K562 (cell line): ENCODE measurements around the gene NPM1. TPM values are rescaled to one million over a fixed set of nuclear protein-coding genes. Genes with fewer than 3 reads are reported as not detected.
A peak's percentile ranks its signal among the peaks of the same experiment; 100 is the strongest.

ENCODE experiments used
- BHLHE40 ChIP-seq: IDR thresholded peaks from 2 replicates; pipeline ENCODE4 v1.6.1; 2011; ENCODE audit warnings: low read length, improper control_type of control experiment
- FOXK1 ChIP-seq: sonication (generic); formaldehyde crosslinking; IDR thresholded peaks from 2 replicates; pipeline ENCODE4 v1.8.0; 2022; ENCODE audit warnings: missing genetic modification reagents, mild to moderate bottlenecking, borderline replicate concordance
- GABPB1 ChIP-seq: sonication (generic); formaldehyde crosslinking; IDR thresholded peaks from 2 replicates; pipeline ENCODE4 v1.8.0; 2022; ENCODE audit warnings: mild to moderate bottlenecking, missing genetic modification reagents
- IRF2 ChIP-seq: sonication (generic); formaldehyde crosslinking; IDR thresholded peaks from 2 replicates; pipeline ENCODE4 v1.8.1; 2022; ENCODE audit warnings: mild to moderate bottlenecking, missing genetic modification reagents
- KDM1A ChIP-seq, 2 experiments: fragments of 450-650 bp; IDR thresholded peaks; 2 replicates each; pipeline ENCODE4 v1.6.1; 2016; ENCODE audit warnings: mild to moderate bottlenecking in 2 of 2
- MTA3 ChIP-seq: fragments of 450-650 bp; formaldehyde crosslinking; IDR thresholded peaks from 2 replicates; pipeline ENCODE4 v1.6.1; 2017; ENCODE audit warnings: mild to moderate bottlenecking, borderline replicate concordance
- PATZ1 ChIP-seq: fragments of 250-450 bp; sonication (Bioruptor Pico); IDR thresholded peaks from 2 replicates; pipeline ENCODE4 v1.5.0; 2020; ENCODE audit warnings: mild to moderate bottlenecking, borderline replicate concordance
- RCOR1 ChIP-seq, 2 experiments: IDR thresholded peaks; 2 replicates each; pipeline ENCODE4 v1.6.1; 2012; ENCODE audit warnings: low read depth in 2 of 2, low read length in 2 of 2, borderline replicate concordance in 1 of 2, improper control_type of control experiment in 1 of 2
- SOX6 ChIP-seq: fragments of 450-650 bp; IDR thresholded peaks from 2 replicates; pipeline ENCODE4 v1.6.1; 2014; ENCODE audit warnings: mild to moderate bottlenecking
- TFE3 ChIP-seq: fragments of 450-650 bp; formaldehyde crosslinking; IDR thresholded peaks from 2 replicates; pipeline ENCODE4 v1.4.0; 2020; ENCODE audit warnings: mild to moderate bottlenecking, mixed read lengths
- THAP12 ChIP-seq: fragments of 250-450 bp; sonication (Bioruptor Pico); IDR thresholded peaks from 2 replicates; pipeline ENCODE4 v1.9.0; 2021; ENCODE audit warnings: mild to moderate bottlenecking, inconsistent platforms
- ZNF57 ChIP-seq: fragments of 450-650 bp; formaldehyde crosslinking; IDR thresholded peaks from 2 replicates; pipeline ENCODE4 v1.4.0; 2020; ENCODE audit warnings: mild to moderate bottlenecking, moderate library complexity
- polyA plus RNA-seq, 8 experiments: library from polyadenylated mRNA; depleted of rRNA in 4 of 8; stranded (reverse) in 5 of 8; unstranded in 3 of 8; fragments of >200 nt; fragmentation: Nextera tagmentation in 2 of 8; fragmentation: Illumina TruSeq in 1 of 8; extraction: Ambion mirVana in 2 of 8; extraction: Trizol in 1 of 8; gene quantifications; 2 replicates each; pipeline versions ENCODE4 v1.2.1 to v1.2.3, GENCODE V29; 2011 to 2014; ENCODE audit warnings: inconsistent platforms in 1 of 8, missing spikeins in 1 of 8
- total RNA-seq, 7 experiments: library from RNA; depleted of rRNA in 6 of 7; stranded (reverse); fragments of >200 nt in 6 of 7; fragmentation: Illumina TruSeq in 2 of 7; extraction: Trizol in 2 of 7; gene quantifications; 2 replicates each; pipeline versions ENCODE4 v1.2.1 to v1.2.3, GENCODE V29; 2011 to 2021; ENCODE audit warnings: low replicate concordance in 1 of 7
- TF ChIP-seq, protein P1 (sequence below): IDR thresholded peaks from 2 replicates; pipeline ENCODE4 v1.6.1; 2016; ENCODE audit warnings: missing genetic modification characterization, missing compliant biosample characterization

NPM1 gene
- total and polyA plus RNA-seq, 9 of the 15 experiments (the other 6 are each of a cell fraction or from before 2014, with no cell fraction given), result 2,438 to 6,909 (median 5,639) TPM

GRCh38 chr5:171363846-171364245 is 23.8 kb upstream of the NPM1 start (continued):
- TF ChIP-seq IRF2 (CRISPR knock-in tag) (no peak), RCOR1 (IDR thresholded peaks at IDR 0.05; ENCODE audit: borderline replicate concordance in 1 of 2, low read depth in 2 of 2, low read length in 2 of 2) (peak in 1 of 2 experiments; percentile 83; a peak in 2 of 4 replicates), SOX6 (peak; percentile 51; the same call in 1 of the 2 replicates), MTA3 (no peak), TFE3 (CRISPR knock-in tag) (no peak), BHLHE40 (no peak), THAP12 (CRISPR knock-in tag) (no peak), ZNF57 (CRISPR knock-in tag) (no peak), KDM1A (IDR thresholded peaks at IDR 0.05) (peak in 1 of 2 experiments; percentile 24; a peak in 1 of 4 replicates), PATZ1 (CRISPR knock-in tag) (no peak), FOXK1 (CRISPR knock-in tag) (no peak), GABPB1 (CRISPR knock-in tag) (no peak)
- TF ChIP-seq, protein P1, sequence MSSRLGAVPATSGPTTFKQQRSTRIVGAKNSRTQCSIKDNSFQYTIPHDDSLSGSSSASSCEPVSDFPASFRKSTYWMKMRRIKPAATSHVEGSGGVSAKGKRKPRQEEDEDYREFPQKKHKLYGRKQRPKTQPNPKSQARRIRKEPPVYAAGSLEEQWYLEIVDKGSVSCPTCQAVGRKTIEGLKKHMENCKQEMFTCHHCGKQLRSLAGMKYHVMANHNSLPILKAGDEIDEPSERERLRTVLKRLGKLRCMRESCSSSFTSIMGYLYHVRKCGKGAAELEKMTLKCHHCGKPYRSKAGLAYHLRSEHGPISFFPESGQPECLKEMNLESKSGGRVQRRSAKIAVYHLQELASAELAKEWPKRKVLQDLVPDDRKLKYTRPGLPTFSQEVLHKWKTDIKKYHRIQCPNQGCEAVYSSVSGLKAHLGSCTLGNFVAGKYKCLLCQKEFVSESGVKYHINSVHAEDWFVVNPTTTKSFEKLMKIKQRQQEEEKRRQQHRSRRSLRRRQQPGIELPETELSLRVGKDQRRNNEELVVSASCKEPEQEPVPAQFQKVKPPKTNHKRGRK (tag), result peak; percentile 71; the same call in 1 of the 2 replicates
